RWPE2 (cell line): ENCODE data around the gene BAG5.

Source experiments
- ATAC-seq: fragments of 200-7000 bp; cut with Tn5 transposase; 3 replicates; pipeline ENCODE4 v1.9.1; 2021; ENCODE audit warnings: low read depth
- DNase-seq: peaks from one replicate; pipeline ENCODE4 v3.0.0-alpha.2; 2020; ENCODE audit warnings: low spot score
- H3K27ac ChIP-seq: fragments of 450-650 bp; 2 replicates; pipeline ENCODE4 v1.5.1; 2017; ENCODE audit warnings: mild to moderate bottlenecking; ENCODE audit not compliant: poor library complexity, severe bottlenecking
- H3K27me3 ChIP-seq: fragments of 250-450 bp; sonication (Bioruptor Pico); 2 replicates; pipeline ENCODE4 v1.5.1; 2021; ENCODE audit warnings: mild to moderate bottlenecking, moderate library complexity; ENCODE audit not compliant: insufficient read depth, poor library complexity, severe bottlenecking
- H3K36me3 ChIP-seq: fragments of 250-450 bp; sonication (Bioruptor Pico); 2 replicates; pipeline ENCODE4 v1.5.1; 2020; ENCODE audit warnings: low read depth, mild to moderate bottlenecking, moderate library complexity
- H3K4me1 ChIP-seq: fragments of 250-450 bp; sonication (Bioruptor Pico); 2 replicates; pipeline ENCODE4 v1.5.1; 2021; ENCODE audit warnings: mild to moderate bottlenecking, moderate library complexity; ENCODE audit not compliant: insufficient read depth, poor library complexity, severe bottlenecking
- H3K4me3 ChIP-seq: fragments of 250-450 bp; sonication (Bioruptor Pico); 2 replicates; pipeline ENCODE4 v1.5.1; 2021; ENCODE audit warnings: mild to moderate bottlenecking, moderate library complexity; ENCODE audit not compliant: severe bottlenecking
- H3K9me3 ChIP-seq: fragments of 250-450 bp; sonication (Bioruptor Pico); 2 replicates; pipeline ENCODE4 v1.5.1; 2021; ENCODE audit warnings: mild to moderate bottlenecking, moderate library complexity; ENCODE audit not compliant: severe bottlenecking
- CTCF ChIP-seq: fragments of 450-650 bp; IDR thresholded peaks from one replicate; pipeline ENCODE4 v1.5.1; 2017; ENCODE audit warnings: mild to moderate bottlenecking, moderate library complexity; ENCODE audit not compliant: poor library complexity, severe bottlenecking

Gene BAG5

GRCh38 chr14:103552846-103553210 lies 9.6 kb downstream of the BAG5 start:
- H3K27ac ChIP-seq = peak overlapping the region; percentile 50
- H3K27me3 ChIP-seq = no peaks in the 10 kb centered on the region
- DNase-seq (no peak), ATAC-seq (no peak)
- H3K9me3 ChIP-seq = no peaks in the 10 kb centered on the region
- peaks cover 8% of the 10 kb centered on the region for H3K36me3 ChIP-seq
- TF ChIP-seq CTCF = no peak
- peaks cover 13% of the 10 kb centered on the region for H3K4me1 ChIP-seq
- H3K4me3 ChIP-seq = no peak overlapping the region

GRCh38 chr14:103552011-103552845 lies 10.2 kb downstream of the BAG5 start:
- TF ChIP-seq CTCF = no peak
- DNase-seq (no peak), ATAC-seq (peak; percentile 81)
- Histone ChIP-seq H3K4me3 (no peak overlapping the region), H3K4me1 (peaks cover 13% of the 10 kb centered on the region), H3K27me3 (no peaks in the 10 kb centered on the region), H3K9me3 (no peaks in the 10 kb centered on the region), H3K36me3 (peaks cover 3% of the 10 kb centered on the region; the same call in 1 of the 2 replicates), H3K27ac (peak overlapping the region; percentile 50)

- no peak for TF ChIP-seq CTCF
- no peaks in the 10 kb centered on the region for H3K36me3 ChIP-seq
- peak; percentile 74 for DNase-seq
- H3K27me3 ChIP-seq = no peaks in the 10 kb centered on the region
- H3K4me1 ChIP-seq = peaks cover 13% of the 10 kb centered on the region
- H3K27ac ChIP-seq = peak overlapping the region; percentile 50
- H3K4me3 ChIP-seq = no peak overlapping the region
- no peaks in the 10 kb centered on the region for H3K9me3 ChIP-seq
- no peak for ATAC-seq
Observed at GRCh38 chr14:103551338-103551762, 11.1 kb downstream of the BAG5 start.

GRCh38 chr14:103550451-103551337 lies 11.8 kb downstream of the BAG5 start:
- H3K4me1 ChIP-seq = peaks cover 13% of the 10 kb centered on the region
- H3K27ac ChIP-seq = no peak overlapping the region
- no peak overlapping the region for H3K4me3 ChIP-seq
- DNase-seq (peak; percentile 72), ATAC-seq (no peak)
- no peaks in the 10 kb centered on the region for H3K36me3 ChIP-seq
- H3K9me3 ChIP-seq = no peaks in the 10 kb centered on the region
- TF ChIP-seq CTCF = no peak
- H3K27me3 ChIP-seq = no peaks in the 10 kb centered on the region
